Lower leg skin (tissue), 4 donors: ENCODE measurements around the gene SV2C. TPM values are rescaled to one million over a fixed set of nuclear protein-coding genes. Genes with fewer than 3 reads are reported as not detected.

Experiments used
- DNase-seq, 2 donors: peaks; one replicate each; pipeline ENCODE4 v3.0.0-alpha.2; 2019; ENCODE audit warnings: low spot score in 2 of 2
- H3K4me3 ChIP-seq: fragments of 200-600 bp; sonication (generic); 2 replicates; pipeline ENCODE4 v1.5.1; 2017; ENCODE audit warnings: mild to moderate bottlenecking, low read depth; ENCODE audit not compliant: poor library complexity, severe bottlenecking
- POLR2A ChIP-seq, 2 donors: fragments of 450-650 bp; IDR thresholded peaks; one replicate each; pipeline ENCODE4 v1.6.1; 2016 to 2017; ENCODE audit warnings: antibody characterized with exemption in 2 of 2, mild to moderate bottlenecking in 1 of 2, moderate library complexity in 1 of 2
- WGBS, 2 donors: methylation state at CpG; one replicate each; pipeline ENCODE4 v1.1.5; 2018; 5-methylcytosine and 5-hydroxymethylcytosine counted together
- intact Hi-C: fragments of 100-400 bp; cut with DNase I; formaldehyde crosslinking; loops from one replicate; pipeline ENCODE4 v1.15.0; 2023; ENCODE audit warnings: low total_unique reads
- total RNA-seq, 4 donors: library from RNA; depleted of rRNA; stranded (reverse); fragments of >200 nt; gene quantifications; one replicate each; pipeline ENCODE4 v1.1.0, GENCODE V29; 2016
- TF ChIP-seq, protein P1 (sequence below), 3 donors: fragments of 450-650 bp; IDR thresholded peaks; one replicate each; pipeline ENCODE4 v1.5.1; 2016; ENCODE audit warnings: antibody characterized with exemption in 3 of 3, mild to moderate bottlenecking in 3 of 3, moderate library complexity in 2 of 3

The SV2C gene
- total RNA-seq, 4 donors from 2014 or later = 0.04 to 0.63 (median 0.24) TPM

DNA sequence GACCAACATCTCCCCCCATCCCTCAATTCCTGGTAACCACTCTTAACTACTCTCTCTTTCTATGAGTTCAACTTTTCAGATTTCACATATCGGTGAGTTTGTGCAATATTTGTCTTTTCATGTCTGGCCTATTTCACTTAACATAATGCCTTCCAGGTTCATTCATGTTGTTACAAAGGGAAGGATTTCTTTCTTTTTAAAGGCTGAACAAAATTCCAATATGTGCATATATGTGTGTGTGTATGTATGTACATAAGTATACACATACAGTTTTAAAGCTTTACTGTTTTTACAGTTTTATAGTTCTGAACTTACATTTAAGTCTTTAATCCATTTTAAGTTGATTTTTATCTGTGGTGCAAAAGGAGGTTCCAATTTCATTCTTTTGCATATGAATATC lies 130.7 kb downstream of the SV2C start:
- intact Hi-C loops = no loop called here
- TF ChIP-seq, protein P1, sequence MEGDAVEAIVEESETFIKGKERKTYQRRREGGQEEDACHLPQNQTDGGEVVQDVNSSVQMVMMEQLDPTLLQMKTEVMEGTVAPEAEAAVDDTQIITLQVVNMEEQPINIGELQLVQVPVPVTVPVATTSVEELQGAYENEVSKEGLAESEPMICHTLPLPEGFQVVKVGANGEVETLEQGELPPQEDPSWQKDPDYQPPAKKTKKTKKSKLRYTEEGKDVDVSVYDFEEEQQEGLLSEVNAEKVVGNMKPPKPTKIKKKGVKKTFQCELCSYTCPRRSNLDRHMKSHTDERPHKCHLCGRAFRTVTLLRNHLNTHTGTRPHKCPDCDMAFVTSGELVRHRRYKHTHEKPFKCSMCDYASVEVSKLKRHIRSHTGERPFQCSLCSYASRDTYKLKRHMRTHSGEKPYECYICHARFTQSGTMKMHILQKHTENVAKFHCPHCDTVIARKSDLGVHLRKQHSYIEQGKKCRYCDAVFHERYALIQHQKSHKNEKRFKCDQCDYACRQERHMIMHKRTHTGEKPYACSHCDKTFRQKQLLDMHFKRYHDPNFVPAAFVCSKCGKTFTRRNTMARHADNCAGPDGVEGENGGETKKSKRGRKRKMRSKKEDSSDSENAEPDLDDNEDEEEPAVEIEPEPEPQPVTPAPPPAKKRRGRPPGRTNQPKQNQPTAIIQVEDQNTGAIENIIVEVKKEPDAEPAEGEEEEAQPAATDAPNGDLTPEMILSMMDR (IDR thresholded peaks at IDR 0.05) = no peak
- TF ChIP-seq POLR2A (IDR thresholded peaks at IDR 0.05) = no peak
- no peak overlapping the region for H3K4me3 ChIP-seq
- WGBS, 2 donors = 77 to 82% methylated on average over 1 of the region's 1 CpG
- no peak for DNase-seq

DNA sequence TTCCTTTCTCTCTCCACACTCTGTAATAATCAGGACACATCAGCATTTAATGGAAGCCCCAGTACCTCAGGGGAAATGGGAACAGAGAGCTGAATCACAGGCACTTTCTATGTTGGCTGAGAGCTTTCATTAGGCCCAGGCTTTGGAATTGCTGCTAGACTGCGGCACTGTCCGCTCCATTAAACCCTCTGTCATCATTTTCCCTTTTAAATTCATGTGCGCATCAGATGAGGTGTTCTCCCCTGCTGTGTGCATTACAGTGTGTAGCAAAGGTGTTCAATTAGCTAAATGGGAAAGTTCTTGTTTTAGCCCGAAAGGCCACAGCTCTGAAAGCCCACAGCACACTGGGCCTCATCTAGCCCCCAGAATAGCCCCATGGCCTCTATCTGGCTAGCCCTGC lies 133.6 kb downstream of the SV2C start:
- intact Hi-C loops = no loop called here
- TF ChIP-seq, protein P1 (IDR thresholded peaks at IDR 0.05) = no peak
- no peak for TF ChIP-seq POLR2A (IDR thresholded peaks at IDR 0.05)
- H3K4me3 ChIP-seq = no peak overlapping the region
- WGBS, 2 donors = 96 to 97% methylated on average over 4 of the region's 4 CpGs
- no peak for DNase-seq

DNA sequence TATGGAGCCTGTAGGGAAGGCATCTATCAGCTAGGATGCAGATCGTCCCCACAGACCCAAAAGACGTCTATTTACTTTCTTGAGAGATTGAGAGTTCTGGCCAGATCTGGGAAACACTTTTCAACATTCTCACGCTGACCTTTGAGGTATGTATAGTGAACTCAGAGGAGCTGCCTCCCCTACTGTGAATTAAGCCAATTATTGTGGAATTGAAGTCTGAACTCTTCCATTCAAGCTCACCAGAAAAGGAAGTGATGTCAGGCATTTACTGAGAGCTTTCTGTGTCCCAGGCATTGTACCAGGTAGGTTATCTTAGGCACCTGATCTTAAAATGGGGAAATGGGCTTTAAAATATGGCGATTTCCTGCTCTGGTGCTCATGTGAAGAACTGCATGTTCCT lies 136.5 kb downstream of the SV2C start:
- 88% methylated on average over 4 of the region's 4 CpGs for WGBS, 2 donors
- intact Hi-C loops = no loop called here
- H3K4me3 ChIP-seq = no peak overlapping the region
- no peak for DNase-seq
- no peak for TF ChIP-seq POLR2A (IDR thresholded peaks at IDR 0.05)
- TF ChIP-seq, protein P1 (IDR thresholded peaks at IDR 0.05) = no peak

DNA sequence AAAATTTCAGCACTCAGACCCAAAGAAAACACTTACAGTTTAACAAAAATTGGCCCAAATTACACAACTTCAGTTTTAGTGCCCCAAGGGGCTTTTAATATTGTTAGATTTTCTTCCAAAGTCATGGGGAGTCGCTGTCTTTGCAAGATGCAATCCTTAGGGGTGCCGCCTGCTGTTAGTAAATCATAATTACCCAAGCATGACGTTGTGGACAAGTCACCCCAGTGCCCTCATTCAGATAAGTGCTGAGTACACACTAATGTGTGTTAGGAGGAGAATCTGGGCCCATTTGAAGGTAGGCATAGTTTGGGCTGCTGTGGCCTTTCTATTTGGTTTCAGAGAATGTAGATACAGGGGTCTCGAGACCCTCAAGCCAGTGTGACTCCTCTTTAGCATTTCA lies 138.1 kb downstream of the SV2C start:
- TF ChIP-seq, protein P1 (IDR thresholded peaks at IDR 0.05) = no peak
- no peak for TF ChIP-seq POLR2A (IDR thresholded peaks at IDR 0.05)
- intact Hi-C loops = no loop called here
- no peak overlapping the region for H3K4me3 ChIP-seq
- no peak for DNase-seq
- 54 to 63% methylated on average over 4 of the region's 4 CpGs for WGBS, 2 donors

DNA sequence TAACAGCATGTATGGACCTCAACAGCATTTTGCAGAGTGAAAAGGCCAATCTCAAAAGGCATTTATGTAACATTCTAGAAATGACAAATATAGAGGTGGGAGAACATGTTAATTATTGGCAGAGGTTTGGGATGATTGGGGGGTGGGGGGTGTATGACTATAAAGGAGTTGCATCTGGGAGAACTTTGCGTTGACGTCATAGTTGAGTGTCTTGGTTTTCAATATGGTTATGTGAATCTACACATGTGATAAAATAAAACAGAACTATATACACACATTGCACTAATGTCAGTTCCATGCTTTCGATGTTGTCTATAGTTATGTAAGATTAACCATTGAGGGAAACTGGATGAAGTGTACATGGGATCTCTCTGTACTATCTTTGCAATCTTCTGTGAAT lies 139.1 kb downstream of the SV2C start:
- WGBS, 2 donors = 70 to 72% methylated on average over 3 of the region's 3 CpGs
- intact Hi-C loops = no loop called here
- DNase-seq = no peak
- TF ChIP-seq POLR2A (IDR thresholded peaks at IDR 0.05) = no peak
- TF ChIP-seq, protein P1 (IDR thresholded peaks at IDR 0.05) = no peak
- no peak overlapping the region for H3K4me3 ChIP-seq

DNA sequence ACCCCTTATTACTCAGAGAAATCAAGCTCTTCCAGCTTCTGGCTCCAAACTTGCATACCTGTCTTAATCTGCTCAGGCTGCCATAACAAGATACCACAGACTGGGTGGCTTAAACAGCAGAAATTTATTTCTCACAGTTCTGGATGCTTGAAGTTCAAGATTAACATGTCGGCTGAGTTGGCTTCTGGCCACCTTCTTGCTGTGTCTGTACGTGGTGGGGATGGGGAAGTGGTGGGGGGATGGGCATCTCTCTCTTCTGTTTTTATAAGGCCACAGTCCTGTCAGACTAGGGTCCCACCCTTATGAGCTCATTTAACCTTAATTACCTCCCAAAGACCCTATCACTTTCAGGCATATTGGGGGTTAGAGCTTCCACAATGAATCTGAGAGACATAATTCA lies 140.5 kb downstream of the SV2C start:
- DNase-seq = no peak
- TF ChIP-seq POLR2A (IDR thresholded peaks at IDR 0.05) = no peak
- TF ChIP-seq, protein P1 (IDR thresholded peaks at IDR 0.05) = no peak
- no peak overlapping the region for H3K4me3 ChIP-seq
- WGBS, 2 donors = 13 to 17% methylated on average over 2 of the region's 2 CpGs
- intact Hi-C loops = no loop called here
